ENCODE data around the gene FIGN.

GRCh38 chr2:163610817-163611556, 124.8 kb downstream of the FIGN start:
- no peak for TF ChIP-seq EZH2 (IDR thresholded peaks at IDR 0.05)
- TF ChIP-seq CTCF (IDR thresholded peaks at IDR 0.05): peak; percentile 21

Measured in neural progenitor cell (in vitro differentiated cells).